Cardiac muscle cell (in vitro differentiated cells and primary cell): Measurements from ENCODE around the gene DNAI7. TPM values are rescaled to one million over a fixed set of nuclear protein-coding genes. Genes with fewer than 3 reads are reported as not detected.
A peak's percentile ranks its signal among the peaks of the same experiment; 100 is the strongest.

Experiments used
- DNase-seq, 2 donors: peaks; one replicate each; pipeline versions ENCODE4 v3.0.0 to v3.0.0-alpha.2; 2010 to 2017; ENCODE audit warnings: low read depth in 1 of 2, low spot score in 1 of 2
- H3K27ac ChIP-seq: fragments of 200-600 bp; sonication (generic); 2 replicates; pipeline ENCODE4 v1.5.1; 2016
- H3K27me3 ChIP-seq: fragments of 200-600 bp; sonication (generic); 2 replicates; pipeline ENCODE4 v1.6.0; 2016; ENCODE audit warnings: control low read depth
- H3K36me3 ChIP-seq: fragments of 200-600 bp; sonication (generic); 2 replicates; pipeline ENCODE4 v1.5.1; 2016; ENCODE audit warnings: control low read depth
- H3K4me1 ChIP-seq: fragments of 200-600 bp; sonication (generic); 2 replicates; pipeline ENCODE4 v1.8.1; 2017; ENCODE audit warnings: low read depth, mild to moderate bottlenecking, mixed run types
- H3K4me3 ChIP-seq: fragments of 200-600 bp; sonication (generic); 2 replicates; pipeline ENCODE4 v1.5.1; 2016; ENCODE audit warnings: mild to moderate bottlenecking
- H3K9me3 ChIP-seq: fragments of 200-600 bp; sonication (generic); 2 replicates; pipeline ENCODE4 v1.5.1; 2017; ENCODE audit warnings: low read depth, mild to moderate bottlenecking, control low read depth
- CTCF ChIP-seq: IDR thresholded peaks from 2 replicates; pipeline ENCODE4 v1.5.1; 2012; ENCODE audit warnings: low read depth, mild to moderate bottlenecking, low read length
- polyA plus RNA-seq: library from polyadenylated mRNA; unstranded; fragments of >200 nt; fragmentation: Nextera tagmentation; extraction: Ambion mirVana; gene quantifications from 2 replicates; pipeline ENCODE4 v1.2.1, GENCODE V29; 2016
- total RNA-seq: library from RNA; depleted of rRNA; stranded (reverse); fragments of >200 nt; gene quantifications from 2 replicates; pipeline ENCODE4 v1.2.3, GENCODE V29; 2016

DNAI7 gene
- total and polyA plus RNA-seq, 2 experiments from 2014 or later = 0.57 to 0.77 TPM

GRCh38 chr12:25236626-25237025 lies 41.7 kb upstream of the DNAI7 start:
- Histone ChIP-seq H3K9me3 (no peaks in the 10 kb centered on the region), H3K36me3 (no peaks in the 10 kb centered on the region), H3K27me3 (no peaks in the 10 kb centered on the region), H3K4me3 (no peak overlapping the region), H3K4me1 (no peaks in the 10 kb centered on the region), H3K27ac (no peak overlapping the region)
- DNase-seq = no peak
- TF ChIP-seq CTCF = no peak

- Histone ChIP-seq H3K4me3 (no peak overlapping the region), H3K36me3 (no peaks in the 10 kb centered on the region), H3K27me3 (no peaks in the 10 kb centered on the region), H3K4me1 (no peaks in the 10 kb centered on the region), H3K27ac (no peak overlapping the region), H3K9me3 (no peaks in the 10 kb centered on the region)
- no peak for TF ChIP-seq CTCF
- DNase-seq = peak in 1 of 2 donors; percentile 20
Measured at GRCh38 chr12:25236190-25236589, 41.2 kb upstream of the DNAI7 start.

- H3K9me3 ChIP-seq = no peaks in the 10 kb centered on the region
- no peak for DNase-seq
- H3K4me3 ChIP-seq = no peak overlapping the region
- no peaks in the 10 kb centered on the region for H3K27me3 ChIP-seq
- TF ChIP-seq CTCF = no peak
- peaks cover 5% of the 10 kb centered on the region for H3K4me1 ChIP-seq
- H3K27ac ChIP-seq = no peak overlapping the region
- peaks cover 9% of the 10 kb centered on the region for H3K36me3 ChIP-seq
Measured at GRCh38 chr12:25213338-25213737, 18.4 kb upstream of the DNAI7 start.

- Histone ChIP-seq H3K27me3 (no peaks in the 10 kb centered on the region), H3K4me3 (no peak overlapping the region), H3K27ac (no peak overlapping the region), H3K4me1 (peaks cover 2% of the 10 kb centered on the region), H3K36me3 (peaks cover 23% of the 10 kb centered on the region), H3K9me3 (no peaks in the 10 kb centered on the region)
- no peak for TF ChIP-seq CTCF
- DNase-seq = no peak
Measured at GRCh38 chr12:25208554-25208953, 13.6 kb upstream of the DNAI7 start.

GRCh38 chr12:25207846-25208245 lies 12.9 kb upstream of the DNAI7 start:
- Histone ChIP-seq H3K9me3 (no peaks in the 10 kb centered on the region), H3K27ac (no peak overlapping the region), H3K4me3 (no peak overlapping the region), H3K27me3 (no peaks in the 10 kb centered on the region), H3K36me3 (peaks cover 23% of the 10 kb centered on the region), H3K4me1 (peaks cover 4% of the 10 kb centered on the region)
- no peak for DNase-seq
- no peak for TF ChIP-seq CTCF

GRCh38 chr12:25207411-25207810 lies 12.5 kb upstream of the DNAI7 start:
- DNase-seq = no peak
- no peak for TF ChIP-seq CTCF
- Histone ChIP-seq H3K27me3 (no peaks in the 10 kb centered on the region), H3K36me3 (peaks cover 23% of the 10 kb centered on the region), H3K4me1 (peaks cover 4% of the 10 kb centered on the region), H3K27ac (no peak overlapping the region), H3K4me3 (no peak overlapping the region), H3K9me3 (no peaks in the 10 kb centered on the region)
